Fibroblast of skin of right quadriceps (primary cell): ENCODE data around the gene LMNTD2.

Experiments
- DNase-seq: peaks from one replicate; pipeline ENCODE4 v3.0.0-alpha.2; 2013

Gene LMNTD2

DNA sequence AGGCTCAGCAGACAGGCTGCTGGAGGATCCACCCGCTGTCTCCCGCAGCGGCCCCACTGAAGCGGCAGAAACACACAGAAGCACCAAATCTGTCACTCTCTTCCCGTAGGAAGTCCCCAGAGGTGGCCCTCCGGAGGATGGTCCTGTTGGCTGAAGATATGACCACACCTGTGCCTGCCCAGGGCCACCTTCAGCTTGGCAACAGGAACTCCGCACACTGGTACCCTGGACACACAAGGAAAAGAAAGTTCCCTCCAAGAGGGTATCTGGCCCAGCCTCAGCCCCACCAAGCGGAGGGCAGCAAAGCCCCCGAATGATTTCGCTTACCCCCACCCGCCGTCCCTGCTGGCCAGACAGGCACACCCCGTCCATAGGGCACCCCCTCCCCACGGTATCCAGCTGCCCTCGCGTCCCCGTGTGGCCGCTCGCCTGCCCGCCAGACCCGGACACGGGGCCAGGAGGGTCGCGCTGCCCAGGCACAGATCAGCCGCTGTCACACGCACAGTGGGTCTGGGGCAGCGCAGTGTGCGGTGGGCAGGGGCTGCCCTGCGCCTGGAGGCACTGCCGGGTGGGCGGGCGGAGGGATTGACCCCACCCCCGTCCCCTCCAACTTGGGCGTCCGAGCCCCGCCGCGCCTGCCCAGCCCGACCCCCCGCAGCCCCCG is 7.2 kb upstream of the LMNTD2 start:
- no peak for DNase-seq

DNA sequence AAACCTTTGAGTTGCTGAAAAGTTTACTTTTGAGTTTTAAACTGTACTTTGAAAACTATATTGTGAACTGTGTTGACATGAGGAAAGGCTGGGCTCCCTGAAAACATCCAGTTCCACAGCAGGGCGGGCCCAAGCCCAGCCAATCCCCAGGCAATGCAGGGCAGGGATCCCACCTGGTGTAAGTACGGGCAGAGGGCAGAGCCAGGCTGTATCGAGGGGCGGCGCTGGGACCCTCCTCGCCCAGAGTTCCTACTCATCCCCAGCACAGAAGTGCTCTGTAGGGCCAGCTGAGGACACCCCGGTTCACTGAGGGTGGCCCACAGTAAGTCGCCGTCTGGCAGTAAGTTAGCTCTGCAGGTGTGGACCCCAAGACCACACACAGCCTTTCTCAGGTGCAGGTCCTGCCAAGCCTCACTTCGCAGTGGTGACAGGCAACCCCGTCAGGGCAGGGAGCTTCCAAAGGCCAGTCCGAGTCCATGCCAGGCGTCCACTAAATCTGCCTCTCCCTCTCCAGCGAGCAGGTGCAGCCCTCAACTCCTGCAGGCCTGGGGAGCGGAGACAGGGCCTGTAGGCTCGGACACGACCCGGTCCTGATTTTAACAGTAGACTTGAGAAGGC is 6.6 kb upstream of the LMNTD2 start:
- DNase-seq, result no peak

DNA sequence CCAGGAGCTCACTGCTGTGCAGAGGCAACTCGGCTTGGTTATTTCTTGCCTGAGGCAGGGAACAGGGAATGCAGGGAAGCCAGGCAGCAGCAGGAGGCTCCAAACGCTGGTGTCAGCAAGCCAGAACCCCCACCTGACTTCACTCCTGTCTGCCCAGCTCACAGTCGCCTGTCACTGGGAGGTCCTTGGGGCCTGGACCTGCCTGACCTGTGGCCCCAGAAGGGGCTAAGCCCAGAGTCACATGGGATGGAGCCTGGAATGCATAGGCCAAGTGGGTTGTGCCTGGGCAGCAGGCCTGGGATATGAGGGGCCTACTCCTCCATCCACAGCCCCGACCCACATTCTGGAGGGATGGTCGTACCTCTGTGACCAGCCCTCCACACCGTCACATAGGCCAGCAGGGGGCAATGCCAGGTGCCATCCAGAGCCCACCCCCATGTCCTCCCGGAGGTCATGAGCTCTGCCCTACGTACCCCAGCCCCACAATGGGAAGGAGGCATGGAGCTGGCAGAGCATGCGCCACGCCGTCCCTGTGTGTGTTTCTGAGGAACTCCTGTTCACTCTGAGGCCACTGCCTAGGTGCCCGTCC is 5.5 kb upstream of the LMNTD2 start:
- no peak for DNase-seq

DNA sequence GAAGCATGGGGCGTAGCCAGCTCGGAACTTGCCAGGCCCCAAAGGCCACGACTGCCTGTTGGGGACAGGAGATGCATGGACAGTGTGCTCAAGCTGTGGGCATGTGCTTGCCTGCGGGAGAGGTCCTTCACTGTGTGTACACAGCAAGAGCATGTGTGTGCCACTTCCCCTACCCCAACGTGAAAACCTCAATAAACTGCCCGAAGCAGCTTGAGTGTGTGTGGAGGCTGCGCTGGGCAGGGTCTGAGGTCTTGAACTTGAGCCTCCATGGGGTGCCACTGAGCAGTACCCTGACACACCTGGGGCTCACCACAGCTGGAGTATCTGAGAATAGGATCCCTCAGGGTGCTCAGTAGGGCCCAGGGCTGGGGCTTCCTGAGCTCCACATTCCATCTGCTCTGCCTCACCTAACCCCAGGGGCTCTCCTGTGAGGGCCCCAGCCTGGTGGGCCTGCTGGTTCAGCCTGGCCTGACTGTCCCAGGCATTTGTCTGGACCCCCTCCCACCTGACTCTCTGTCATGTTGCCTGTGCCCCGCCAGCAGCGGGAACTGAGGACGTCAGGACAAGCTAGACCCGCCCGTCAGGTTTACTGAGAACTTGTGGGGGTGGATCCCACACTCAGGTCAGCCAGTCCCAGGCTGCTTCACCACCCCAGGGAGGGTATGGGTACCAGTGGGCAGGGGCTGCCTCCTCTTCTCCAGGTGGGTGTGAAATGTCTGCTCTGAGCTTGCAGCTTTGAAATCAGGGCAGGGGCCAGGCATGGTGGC is 3.5 kb upstream of the LMNTD2 start:
- no peak for DNase-seq

DNA sequence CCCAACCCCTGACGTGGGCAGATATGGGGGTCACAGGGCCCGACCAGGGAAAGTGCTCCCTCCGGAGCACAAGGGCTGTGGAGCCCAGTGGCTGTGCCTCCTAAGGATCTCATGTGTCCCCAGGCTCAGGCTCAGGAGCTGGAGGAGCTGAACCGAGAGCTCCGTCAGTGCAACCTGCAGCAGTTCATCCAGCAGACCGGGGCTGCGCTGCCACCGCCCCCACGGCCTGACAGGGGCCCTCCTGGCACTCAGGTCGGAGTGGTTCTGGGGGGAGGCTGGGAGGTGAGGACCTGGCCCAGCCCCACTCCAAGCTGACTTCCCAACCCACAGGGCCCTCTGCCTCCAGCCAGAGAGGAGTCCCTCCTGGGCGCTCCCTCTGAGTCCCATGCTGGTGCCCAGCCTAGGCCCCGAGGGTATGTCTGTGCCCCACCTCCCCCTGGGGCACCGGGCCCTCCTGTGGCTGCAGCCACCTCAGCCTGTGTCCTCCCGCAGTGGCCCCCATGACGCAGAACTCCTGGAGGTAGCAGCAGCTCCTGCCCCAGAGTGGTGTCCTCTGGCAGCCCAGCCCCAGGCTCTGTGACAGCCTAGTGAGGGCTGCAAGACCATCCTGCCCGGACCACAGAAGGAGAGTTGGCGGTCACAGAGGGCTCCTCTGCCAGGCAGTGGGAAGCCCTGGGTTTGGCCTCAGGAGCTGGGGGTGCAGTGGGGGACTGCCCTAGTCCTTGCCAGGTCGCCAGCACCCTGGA is 2.7 kb upstream of the LMNTD2 start:
- no peak for DNase-seq

DNA sequence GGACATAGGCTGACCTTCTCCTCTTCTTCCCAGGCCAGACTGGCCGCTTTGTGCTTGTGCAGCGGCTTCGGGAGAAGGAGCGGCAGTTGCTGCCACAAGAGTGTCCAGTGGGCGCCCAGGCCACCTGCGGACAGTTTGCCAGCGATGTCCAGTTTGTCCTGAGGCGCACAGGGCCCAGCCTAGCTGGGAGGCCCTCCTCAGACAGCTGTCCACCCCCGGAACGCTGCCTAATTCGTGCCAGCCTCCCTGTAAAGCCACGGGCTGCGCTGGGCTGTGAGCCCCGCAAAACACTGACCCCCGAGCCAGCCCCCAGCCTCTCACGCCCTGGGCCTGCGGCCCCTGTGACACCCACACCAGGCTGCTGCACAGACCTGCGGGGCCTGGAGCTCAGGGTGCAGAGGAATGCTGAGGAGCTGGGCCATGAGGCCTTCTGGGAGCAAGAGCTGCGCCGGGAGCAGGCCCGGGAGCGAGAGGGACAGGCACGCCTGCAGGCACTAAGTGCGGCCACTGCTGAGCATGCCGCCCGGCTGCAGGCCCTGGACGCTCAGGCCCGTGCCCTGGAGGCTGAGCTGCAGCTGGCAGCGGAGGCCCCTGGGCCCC is 1.6 kb upstream of the LMNTD2 start:
- no peak for DNase-seq

DNA sequence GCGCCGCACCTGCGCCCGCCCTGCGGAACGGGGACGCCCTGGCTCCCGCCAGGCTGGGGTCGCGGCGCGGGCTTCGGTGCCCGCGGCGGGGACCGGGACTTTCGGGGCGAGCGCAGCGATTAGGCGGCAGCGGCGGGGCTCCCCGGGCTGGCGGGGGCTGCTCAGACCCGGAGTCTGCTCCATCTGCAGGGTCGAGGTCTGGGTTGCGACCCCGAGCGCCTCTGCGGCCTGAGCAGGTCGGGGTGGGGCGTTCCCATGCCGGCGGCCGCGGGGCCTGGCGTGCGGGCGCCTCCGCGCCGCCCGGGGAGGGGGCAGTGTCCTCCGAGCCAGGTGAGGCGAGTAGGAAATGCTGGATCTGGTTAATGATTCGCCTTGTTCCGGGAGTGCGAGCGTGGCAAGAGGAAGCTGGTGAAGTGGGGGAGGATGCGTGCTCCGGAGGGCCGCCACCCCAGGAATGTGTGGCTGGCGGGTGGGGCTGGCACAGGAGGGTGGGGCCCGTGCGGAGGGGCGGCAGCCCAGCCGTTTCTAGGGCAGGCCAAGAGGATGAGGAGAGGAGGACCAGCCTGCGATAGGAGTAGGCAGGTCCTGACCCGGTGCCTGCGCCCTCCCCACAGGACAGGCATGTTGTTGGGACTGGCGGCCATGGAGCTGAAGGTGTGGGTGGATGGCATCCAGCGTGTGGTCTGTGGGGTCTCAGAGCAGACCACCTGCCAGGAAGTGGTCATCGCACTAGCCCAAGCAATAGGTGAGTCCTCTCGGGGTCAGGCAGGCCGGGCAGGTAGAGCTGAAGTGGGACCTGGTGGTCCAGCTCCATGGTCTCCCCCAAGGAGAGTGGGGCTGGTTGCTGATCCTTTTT is 838 bp upstream of the LMNTD2 start:
- DNase-seq, result no peak

DNA sequence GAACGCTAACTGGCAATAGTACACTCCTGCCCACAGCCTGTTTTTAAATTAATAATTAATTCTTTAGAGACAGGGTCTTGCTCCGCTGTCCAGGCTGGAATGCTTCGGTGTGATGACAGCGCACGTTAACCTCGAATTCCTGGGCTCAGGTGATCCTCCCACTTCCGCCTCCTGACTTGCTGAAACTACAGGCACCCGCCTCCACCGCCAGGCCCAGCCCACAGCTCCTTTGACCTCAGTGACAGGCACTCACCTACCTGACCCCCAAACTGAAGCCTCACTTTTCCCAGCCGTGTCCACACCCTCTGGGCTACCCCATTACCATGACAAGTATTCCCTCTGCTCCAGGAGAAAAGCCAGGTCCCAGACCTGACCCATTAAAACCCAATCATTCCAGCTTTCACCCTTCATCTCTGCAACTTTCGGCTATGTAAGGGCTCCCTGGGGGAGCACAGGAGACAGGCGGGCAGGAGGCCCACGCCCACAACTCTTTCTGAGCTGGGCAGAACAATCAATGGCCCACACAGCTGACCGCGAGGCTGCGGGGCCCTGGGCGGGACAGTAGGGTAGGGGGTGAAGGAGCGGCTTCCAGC is 730 bp downstream of the LMNTD2 start:
- DNase-seq, result no peak

DNA sequence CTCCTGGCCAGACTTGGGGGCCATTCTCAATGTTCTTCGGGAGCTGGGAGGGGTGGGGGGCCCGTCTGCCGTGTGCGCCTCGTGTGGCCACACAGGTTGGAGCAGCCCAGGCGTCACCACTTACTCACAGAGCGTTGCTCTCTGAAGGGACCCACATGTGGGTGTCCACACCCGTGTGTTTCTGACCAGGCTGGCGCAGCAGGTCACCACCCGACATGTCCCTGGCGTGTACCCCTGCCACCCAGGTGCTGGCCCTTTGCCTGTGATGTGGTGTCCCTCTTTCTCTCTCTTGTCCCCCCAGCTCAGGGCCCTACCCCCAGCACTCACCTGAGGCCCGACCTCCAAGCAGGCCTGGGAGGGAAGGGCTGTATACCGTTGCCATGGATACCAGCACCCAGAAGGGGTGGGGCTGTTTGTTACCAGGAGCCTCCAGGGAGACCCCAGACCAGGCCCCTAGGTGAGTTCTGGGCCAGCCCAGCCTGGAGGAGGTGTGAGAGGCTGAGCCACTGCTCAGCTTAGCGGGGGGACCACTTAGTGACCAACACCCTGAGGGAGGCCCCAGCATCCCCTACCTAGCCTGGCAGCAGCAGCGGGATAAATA is 1.4 kb downstream of the LMNTD2 start:
- no peak for DNase-seq

DNA sequence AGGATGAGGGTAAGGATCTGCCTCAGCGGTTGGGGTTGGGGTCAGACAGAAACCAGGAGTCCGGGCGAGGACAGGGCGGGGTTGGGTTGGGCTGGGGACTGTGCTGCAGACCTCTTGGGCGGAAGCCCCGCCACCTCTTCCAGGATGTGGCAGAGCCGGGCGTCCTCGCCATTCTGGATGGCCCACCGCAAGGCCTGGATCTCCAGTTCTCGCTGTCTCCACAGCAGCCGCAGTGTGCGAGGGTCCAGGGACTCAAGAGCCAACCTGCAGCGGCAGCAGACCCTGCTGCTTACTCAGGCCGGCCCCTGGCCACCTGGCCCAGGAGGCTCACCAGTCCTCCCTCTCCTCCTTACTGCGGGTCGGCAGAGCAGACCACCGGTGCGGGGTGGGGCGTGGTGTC is 2.0 kb downstream of the LMNTD2 start:
- DNase-seq, result no peak

DNA sequence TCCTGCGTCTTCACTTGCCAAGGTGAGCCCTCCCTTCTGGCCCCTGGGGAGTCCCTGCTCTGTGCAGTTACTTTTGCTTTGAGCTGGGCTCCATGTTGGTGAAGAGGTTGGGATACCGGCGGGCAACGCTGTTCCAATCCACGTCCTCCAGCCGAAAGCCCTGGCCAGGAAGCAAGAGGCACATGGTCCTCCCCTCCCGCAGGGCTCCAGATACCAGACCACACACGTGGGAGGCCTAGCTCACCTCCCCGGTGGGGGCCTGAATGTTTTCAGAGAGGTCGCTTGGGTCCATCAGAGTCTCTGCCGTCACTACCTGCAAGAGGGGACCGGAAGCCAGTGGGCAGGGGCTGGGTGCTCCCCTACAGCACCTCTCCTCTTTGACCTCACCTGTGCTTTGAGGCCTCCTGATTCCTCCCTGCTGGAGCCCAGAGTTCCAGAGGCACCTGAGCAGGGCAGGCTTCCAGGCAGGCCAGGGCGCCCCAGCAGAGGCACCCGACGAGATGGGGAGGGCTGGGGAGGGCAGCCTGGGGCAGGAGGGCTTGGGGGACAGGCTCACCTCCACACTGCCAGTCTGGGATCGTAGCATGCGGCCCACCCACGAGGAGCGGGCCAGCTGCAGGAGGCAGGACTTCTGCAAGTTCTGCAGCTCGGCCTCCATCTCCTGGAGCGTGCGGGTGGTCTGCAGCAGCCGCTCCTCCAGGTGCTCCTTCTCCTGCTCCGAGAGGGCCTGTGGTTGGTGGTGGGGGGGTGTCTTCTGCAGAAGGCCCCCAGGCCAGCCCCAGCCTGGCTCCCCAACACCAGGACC is 3.0 kb downstream of the LMNTD2 start:
- DNase-seq, result no peak

DNA sequence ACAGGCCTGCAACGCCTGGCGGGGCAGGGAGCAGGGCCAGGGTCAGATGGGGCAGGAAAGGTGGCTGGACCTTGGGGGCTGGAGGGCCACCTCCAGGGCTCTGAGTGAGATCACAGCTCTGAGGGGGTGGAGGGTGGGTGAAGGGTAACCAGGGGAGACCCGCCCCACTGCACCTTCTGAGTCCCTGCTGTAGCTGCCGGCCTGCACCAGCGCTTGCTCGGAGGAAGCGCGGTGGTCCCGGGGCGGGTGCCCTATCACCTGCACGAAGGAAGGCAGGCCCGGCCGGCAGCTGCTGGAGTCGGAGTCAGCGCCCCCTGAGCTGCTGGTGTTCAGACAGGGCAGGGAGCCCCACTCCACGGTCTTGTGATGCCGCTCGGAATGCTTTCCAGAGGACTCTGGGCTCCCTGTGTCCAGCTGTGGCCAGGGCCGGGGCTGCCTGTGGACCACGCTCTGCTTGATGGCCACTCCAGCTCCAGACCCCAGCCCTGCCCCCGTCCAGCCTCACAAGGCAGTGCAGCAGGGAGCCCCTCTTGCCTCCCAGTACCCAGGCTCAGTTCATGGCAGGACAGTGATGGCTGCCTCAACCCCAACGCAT is 3.8 kb downstream of the LMNTD2 start:
- no peak for DNase-seq

DNA sequence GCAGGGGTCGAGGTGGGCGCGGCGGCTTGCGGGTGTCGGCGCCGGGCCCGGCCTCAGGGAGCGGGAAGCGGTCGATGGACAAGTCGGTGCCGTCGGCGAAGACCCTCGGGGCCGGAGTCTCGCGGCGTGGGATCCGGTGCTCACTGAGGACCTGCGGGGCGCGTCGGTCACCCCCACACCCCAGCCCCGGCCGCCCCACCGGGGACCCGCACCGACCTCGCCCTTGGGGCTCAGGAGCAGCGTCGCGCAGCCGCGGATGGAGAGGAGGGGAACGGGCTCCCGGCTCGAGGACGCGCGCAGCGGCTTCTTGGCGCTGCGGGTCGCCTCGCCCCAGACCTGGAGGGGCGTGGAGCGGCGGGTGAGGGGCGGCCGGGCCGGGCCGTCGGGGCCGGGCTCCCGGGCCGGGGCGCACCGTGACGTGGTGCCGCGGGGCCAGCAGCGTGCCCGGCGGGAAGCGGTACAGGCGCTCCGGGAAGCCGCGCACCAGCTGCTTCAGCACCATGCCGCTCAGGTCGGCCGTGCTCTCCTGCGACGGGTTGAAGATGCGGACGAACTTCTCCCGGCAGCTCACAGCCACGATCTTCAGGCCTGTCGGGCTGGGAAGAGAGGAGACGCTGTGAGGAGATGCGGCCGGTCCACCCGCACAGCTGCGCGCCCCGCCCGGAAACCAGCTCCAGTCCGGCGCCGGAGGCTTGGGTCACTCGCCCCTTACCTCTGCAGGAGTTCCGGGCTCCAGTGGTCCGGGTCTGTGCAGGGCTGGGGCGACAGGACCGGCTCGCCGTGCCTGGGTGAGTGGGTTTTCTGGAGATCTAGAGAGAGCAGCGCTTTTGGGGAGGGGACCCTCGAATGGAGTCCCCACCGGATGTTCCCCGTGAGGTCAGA is 4.5 kb downstream of the LMNTD2 start:
- DNase-seq, result no peak

DNA sequence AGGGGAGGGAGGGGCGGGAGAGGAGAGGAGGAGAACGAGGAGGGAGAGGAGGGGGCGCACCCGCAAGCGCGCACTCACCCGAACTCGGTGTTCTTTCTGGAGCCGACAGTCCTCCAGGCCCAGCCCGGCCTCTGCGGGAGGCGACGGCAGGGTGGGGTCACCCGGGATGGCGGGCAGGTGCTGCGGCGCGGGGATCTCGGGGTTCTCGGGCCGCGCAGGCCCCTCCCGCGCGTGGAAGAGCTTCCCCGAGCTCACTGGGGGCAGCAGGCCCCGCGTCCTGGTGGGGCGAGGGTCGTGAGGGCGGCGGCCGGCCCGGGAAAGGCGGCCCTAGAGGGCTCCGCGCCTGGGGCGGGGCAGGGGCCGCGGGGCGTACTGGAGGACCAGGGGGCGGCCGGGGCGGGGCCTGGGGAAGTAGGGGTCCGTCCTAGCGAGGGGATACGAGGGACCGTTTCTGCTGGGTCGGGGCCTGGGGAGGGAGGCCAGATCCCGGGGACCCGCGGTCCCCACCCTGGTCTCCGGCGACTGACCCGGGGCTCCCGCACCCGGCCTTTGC is 5.2 kb downstream of the LMNTD2 start:
- DNase-seq, result no peak

DNA sequence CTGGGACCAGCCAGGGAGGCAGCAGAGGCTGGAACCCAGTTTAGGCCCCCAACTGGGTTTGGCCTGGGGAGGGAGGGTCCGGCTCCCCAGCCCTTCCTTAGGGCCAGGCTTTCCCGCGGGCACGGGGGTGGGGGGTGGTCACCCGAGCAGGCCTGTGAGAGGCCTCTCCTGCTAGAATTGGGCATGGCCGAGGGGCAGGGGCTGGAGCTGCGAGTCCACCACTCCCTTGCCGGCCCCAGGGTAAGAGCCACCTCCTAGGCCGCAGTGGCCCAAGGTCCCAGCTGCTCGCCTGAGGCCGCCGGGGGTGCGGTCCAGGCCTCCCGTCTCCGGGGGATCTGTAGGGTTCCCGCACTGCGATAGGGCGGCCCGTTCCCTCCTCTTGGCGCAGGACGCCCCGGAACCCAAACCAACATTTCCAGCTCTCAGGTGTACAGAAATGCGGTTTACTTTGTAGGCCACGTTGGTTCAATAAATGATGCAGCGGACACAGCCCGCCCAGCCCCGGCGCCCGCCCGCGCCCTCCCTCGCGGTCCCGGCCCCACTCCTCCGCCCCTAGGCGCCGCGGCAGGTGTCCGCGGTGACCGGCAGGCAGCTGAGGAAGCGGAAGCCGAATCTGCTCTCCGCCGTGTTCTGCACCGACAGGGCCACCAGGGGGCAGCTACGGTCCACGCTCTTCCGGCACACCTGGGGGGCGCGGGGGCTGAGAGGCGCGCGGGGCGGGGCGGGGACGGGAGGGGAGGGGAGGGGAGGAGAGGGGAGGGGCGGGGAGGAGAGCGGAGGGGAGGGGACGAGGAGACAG is 5.9 kb downstream of the LMNTD2 start:
- peak; percentile 23 for DNase-seq

DNA sequence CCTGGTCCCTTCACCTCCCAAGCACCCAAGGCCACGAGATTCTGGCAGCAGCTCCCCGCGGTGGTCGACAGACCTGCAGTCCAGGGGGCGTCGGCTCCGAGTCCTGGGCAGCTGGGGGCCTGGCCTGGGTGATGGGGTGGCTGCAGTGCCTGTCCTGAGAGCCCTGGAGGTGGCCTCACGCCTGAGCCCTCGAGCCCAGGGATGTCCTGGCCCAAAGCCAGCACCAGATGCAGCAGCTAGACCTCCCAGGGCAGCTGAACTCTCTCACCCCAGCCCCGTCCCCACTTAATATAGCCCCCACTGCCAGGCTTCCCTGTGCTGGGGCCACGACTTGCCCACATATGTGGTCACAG is 6.6 kb downstream of the LMNTD2 start:
- no peak for DNase-seq
